Heart left ventricle (tissue), 16 donors: ENCODE data around the gene MS4A1. TPM values are rescaled to one million over a fixed set of nuclear protein-coding genes. Genes with fewer than 3 reads are reported as not detected.

Experiments
- ATAC-seq, 4 donors: fragments of 200-7000 bp; cut with Tn5 transposase; one replicate each; pipeline ENCODE4 v1.9.1; 2020 to 2022; ENCODE audit warnings: moderate library complexity in 4 of 4, mild to moderate bottlenecking in 3 of 4, moderate number of reproducible peaks in 1 of 4
- DNase-seq, 5 donors: peaks; one replicate each; pipeline ENCODE4 v3.0.0-alpha.2; 2020
- H3K27ac ChIP-seq, 12 donors: fragments of 200-600 bp; sonication (generic) in 4 of 12; one replicate each; pipeline versions ENCODE4 v1.5.0 to v1.8.0; 2016 to 2022; ENCODE audit warnings: mild to moderate bottlenecking in 2 of 12
- H3K27me3 ChIP-seq, 9 donors: fragments of 200-600 bp; sonication (generic) in 2 of 9; one replicate each; pipeline versions ENCODE4 v1.5.1 to v1.8.0; 2016 to 2022; ENCODE audit warnings: mild to moderate bottlenecking in 3 of 9
- H3K36me3 ChIP-seq, 9 donors: fragments of 200-600 bp; sonication (generic) in 2 of 9; one replicate each; pipeline versions ENCODE4 v1.5.0 to v1.8.0; 2018 to 2022; ENCODE audit warnings: mild to moderate bottlenecking in 2 of 9
- H3K4me1 ChIP-seq, 12 donors: fragments of 200-600 bp; sonication (generic) in 4 of 12; one replicate each; pipeline versions ENCODE4 v1.5.0 to v1.8.0; 2016 to 2022; ENCODE audit warnings: mild to moderate bottlenecking in 3 of 12
- H3K4me3 ChIP-seq, 12 donors: fragments of 200-600 bp; sonication (generic) in 4 of 12; one replicate each; pipeline versions ENCODE4 v1.5.0 to v1.8.0; 2017 to 2022; ENCODE audit warnings: mild to moderate bottlenecking in 9 of 12, moderate library complexity in 4 of 12
- H3K9me3 ChIP-seq, 12 donors: fragments of 200-600 bp; sonication (generic) in 4 of 12; one replicate each; pipeline versions ENCODE4 v1.5.0 to v1.8.0; 2016 to 2022; ENCODE audit warnings: mild to moderate bottlenecking in 1 of 12
- POLR2A ChIP-seq, 2 donors: fragments of 450-650 bp; IDR thresholded peaks; one replicate each; pipeline ENCODE4 v1.6.1; 2017; ENCODE audit warnings: antibody characterized with exemption in 2 of 2, mild to moderate bottlenecking in 2 of 2, moderate library complexity in 2 of 2
- WGBS, 4 donors: extraction: QIAGEN DNeasy Blood & Tissue Kit in 2 of 4; methylation state at CpG; one replicate each; pipeline versions ENCODE4 v1.1.5 to v1.1.7; 2013 to 2018; 5-methylcytosine and 5-hydroxymethylcytosine counted together
- intact Hi-C, 10 donors: fragments of 100-400 bp; cut with DNase I; formaldehyde crosslinking; loops; one replicate each; pipeline versions ENCODE4 v1.11.1 to v1.14.2; 2022
- polyA plus RNA-seq, 2 donors: library from polyadenylated mRNA; stranded (reverse); fragments of 200-250 nt; gene quantifications; one replicate each; pipeline ENCODE4 v1.2.3, GENCODE V29; 2013
- total RNA-seq, 9 donors: library from RNA; depleted of rRNA in 2 of 9; stranded (reverse); fragments of >200 nt in 2 of 9; fragmentation: NEBNext Ultra II Directional in 3 of 9; extraction: Animal tissue kit (Norgen Biotek cat#: 25700) in 3 of 9; gene quantifications; one replicate each; pipeline versions ENCODE4 v1.1.0 to v1.2.4, GENCODE V29; 2016 to 2023
- TF ChIP-seq, protein P1 (sequence below), 12 donors: fragments of 200-600 bp; sonication (generic) in 4 of 12; IDR thresholded peaks; one replicate each; pipeline versions ENCODE4 v1.5.0 to v1.8.0; 2018 to 2022; ENCODE audit warnings: antibody characterized with exemption in 12 of 12, mild to moderate bottlenecking in 5 of 12
- donor health status: ischemic (EF 13 %, LVEDD 7.1; RV severe dilation, severe dysfunction).
- donor health status: healthy with polysubstance abuse.
- donor health status: DM: no; HTN: yes; CAD: no.
- donor health status: DM: no; HTN: no; CAD: no.
- donor health status: ischemic (EF 25% LVEDD 6.9; RV normal size, moderate dysfunction).
- donor health status: ischemic (EF 25% LVEDD 5.7; RV mildly dilated, moderate dysfunction).
- donor health status: healthy.
- donor health status: DM: yes; HTN: yes; CAD: no.
- donor health status: ischemic (EF 35%, LVEDD 5.7; RV mildly dilated, moderate dysfunction).
- donor health status: nonischemic (EF 11% LVEDD 7.7; RV severe dilation, severe dysfunction).
- donor health status: DM: yes; HTN: yes; CAD: no.
- donor health status: PGD.
- donor health status: ischemic (EF 29% LVEDD 5.4; RV normal size, mild dysfunction).
- donor health status: nonischemic (EF 23%, LVEDD 6.1; RV moderate dilation, normal function).

The MS4A1 gene
- total and polyA plus RNA-seq, 11 donors, result 0.08 to 0.86 (median 0.45) TPM; not detected in 8

DNA sequence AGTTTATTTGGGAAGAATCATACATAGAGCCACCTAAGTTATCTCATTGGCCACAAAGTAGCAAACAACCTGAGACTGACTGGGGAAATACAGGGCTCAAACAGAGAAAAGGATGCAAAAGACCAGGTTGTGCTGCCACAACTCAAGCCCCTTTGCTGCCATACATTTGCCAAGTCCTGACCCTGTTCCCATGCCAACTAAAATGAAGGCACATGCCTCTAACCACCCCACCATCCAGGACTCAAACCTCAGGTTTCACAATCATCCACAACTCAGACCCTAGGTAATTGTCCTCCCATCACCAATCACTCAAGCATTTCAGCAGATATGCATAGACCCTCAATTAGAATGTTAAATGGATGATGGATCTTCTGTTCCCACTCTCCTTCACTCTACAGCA lies 1.4 kb upstream of the MS4A1 start:
- no peak for ATAC-seq
- DNase-seq, result no peak
- intact Hi-C loops, result no loop called here

DNA sequence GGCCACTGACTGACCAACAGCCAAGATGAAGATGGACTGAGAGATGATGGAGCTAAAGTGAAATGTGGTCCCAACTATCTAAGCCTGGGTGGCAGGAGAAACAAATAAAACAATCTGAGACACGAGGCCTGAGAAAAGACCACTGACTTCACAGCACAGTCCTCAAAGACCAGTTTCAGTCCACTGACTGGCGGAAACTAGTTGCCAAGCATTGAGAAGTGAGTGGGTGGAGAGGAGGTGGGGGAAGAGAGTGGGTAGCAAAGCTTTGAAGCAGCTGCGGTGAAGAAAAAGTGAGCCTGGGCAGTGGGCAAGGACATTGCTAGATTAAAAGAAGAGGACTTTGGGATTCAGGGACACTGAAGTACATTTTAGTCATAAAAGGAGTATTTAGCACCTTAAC lies 1.9 kb downstream of the MS4A1 start:
- H3K4me3 ChIP-seq, result no peak overlapping the region
- WGBS, 4 donors, result 64 to 69% (median 67%) methylated on average over 3 of the region's 3 CpGs
- ATAC-seq (no peak), DNase-seq (no peak)
- no peaks in the 10 kb centered on the region for H3K4me1 ChIP-seq
- H3K9me3 ChIP-seq, result no peaks in the 10 kb centered on the region
- H3K36me3 ChIP-seq, result no peaks in the 10 kb centered on the region
- no peak for TF ChIP-seq POLR2A (IDR thresholded peaks at IDR 0.05)
- TF ChIP-seq, protein P1, sequence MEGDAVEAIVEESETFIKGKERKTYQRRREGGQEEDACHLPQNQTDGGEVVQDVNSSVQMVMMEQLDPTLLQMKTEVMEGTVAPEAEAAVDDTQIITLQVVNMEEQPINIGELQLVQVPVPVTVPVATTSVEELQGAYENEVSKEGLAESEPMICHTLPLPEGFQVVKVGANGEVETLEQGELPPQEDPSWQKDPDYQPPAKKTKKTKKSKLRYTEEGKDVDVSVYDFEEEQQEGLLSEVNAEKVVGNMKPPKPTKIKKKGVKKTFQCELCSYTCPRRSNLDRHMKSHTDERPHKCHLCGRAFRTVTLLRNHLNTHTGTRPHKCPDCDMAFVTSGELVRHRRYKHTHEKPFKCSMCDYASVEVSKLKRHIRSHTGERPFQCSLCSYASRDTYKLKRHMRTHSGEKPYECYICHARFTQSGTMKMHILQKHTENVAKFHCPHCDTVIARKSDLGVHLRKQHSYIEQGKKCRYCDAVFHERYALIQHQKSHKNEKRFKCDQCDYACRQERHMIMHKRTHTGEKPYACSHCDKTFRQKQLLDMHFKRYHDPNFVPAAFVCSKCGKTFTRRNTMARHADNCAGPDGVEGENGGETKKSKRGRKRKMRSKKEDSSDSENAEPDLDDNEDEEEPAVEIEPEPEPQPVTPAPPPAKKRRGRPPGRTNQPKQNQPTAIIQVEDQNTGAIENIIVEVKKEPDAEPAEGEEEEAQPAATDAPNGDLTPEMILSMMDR (IDR thresholded peaks at IDR 0.05), result no peak
- intact Hi-C loops, result no loop called here
- no peaks in the 10 kb centered on the region for H3K27me3 ChIP-seq
- no peak overlapping the region for H3K27ac ChIP-seq

More for the DNA sequence above, 1.4 kb upstream of the MS4A1 start:
- H3K4me3 ChIP-seq, result no peak overlapping the region
- H3K36me3 ChIP-seq, result no peaks in the 10 kb centered on the region
- H3K4me1 ChIP-seq, result no peaks in the 10 kb centered on the region
- H3K27ac ChIP-seq, result no peak overlapping the region
- peaks cover 0 to 4% (median 0%) of the 10 kb centered on the region in 12 donors for H3K9me3 ChIP-seq
- TF ChIP-seq, protein P1 (IDR thresholded peaks at IDR 0.05), result no peak
- TF ChIP-seq POLR2A (IDR thresholded peaks at IDR 0.05), result no peak
- H3K27me3 ChIP-seq, result no peaks in the 10 kb centered on the region

DNA sequence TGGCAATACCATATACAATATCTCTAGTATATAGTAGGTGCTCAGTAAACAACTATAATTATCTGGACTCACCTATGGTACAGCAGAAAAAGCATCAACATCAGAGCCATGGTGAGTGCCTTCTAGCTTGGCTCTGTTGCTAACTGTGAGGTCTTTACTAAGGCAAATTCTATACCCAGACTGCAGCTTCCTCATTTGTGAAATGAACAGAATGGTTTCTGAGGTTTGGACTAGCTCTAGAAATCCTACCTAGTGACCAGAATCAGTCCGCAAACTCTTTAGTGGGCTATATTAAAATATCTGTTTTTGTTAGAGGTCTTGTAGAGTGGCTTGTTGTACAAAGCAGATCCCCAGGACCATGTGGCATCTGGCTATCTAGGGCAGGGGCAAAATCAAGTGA lies 3.7 kb downstream of the MS4A1 start:
- Histone ChIP-seq H3K4me1 (no peaks in the 10 kb centered on the region), H3K27me3 (no peaks in the 10 kb centered on the region), H3K9me3 (no peaks in the 10 kb centered on the region), H3K4me3 (no peak overlapping the region), H3K36me3 (no peaks in the 10 kb centered on the region), H3K27ac (no peak overlapping the region)
- no peak for TF ChIP-seq POLR2A (IDR thresholded peaks at IDR 0.05)
- TF ChIP-seq, protein P1 (IDR thresholded peaks at IDR 0.05), result no peak
- intact Hi-C loops, result no loop called here
- ATAC-seq (no peak), DNase-seq (no peak)
- 83 to 95% (median 92%) methylated on average over 1 of the region's 1 CpG for WGBS, 4 donors

DNA sequence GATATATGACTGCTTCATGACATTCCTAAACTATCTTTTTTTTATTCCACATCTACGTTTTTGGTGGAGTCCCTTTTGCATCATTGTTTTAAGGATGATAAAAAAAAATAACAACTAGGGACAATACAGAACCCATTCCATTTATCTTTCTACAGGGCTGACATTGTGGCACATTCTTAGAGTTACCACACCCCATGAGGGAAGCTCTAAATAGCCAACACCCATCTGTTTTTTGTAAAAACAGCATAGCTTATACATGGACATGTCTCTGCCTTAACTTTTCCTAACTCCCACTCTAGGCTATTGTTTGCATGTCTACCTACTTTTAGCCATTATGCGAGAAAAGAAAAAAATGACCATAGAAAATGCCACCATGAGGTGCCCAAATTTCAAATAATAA lies 13.2 kb downstream of the MS4A1 start:
- Histone ChIP-seq H3K27me3 (peaks cover 0 to 3% (median 0%) of the 10 kb centered on the region in 9 donors), H3K27ac (peak overlapping the region in 2 of 12 donors; percentile 17 to 18), H3K9me3 (no peaks in the 10 kb centered on the region), H3K4me1 (peaks cover 0 to 4% (median 0%) of the 10 kb centered on the region in 12 donors), H3K36me3 (no peaks in the 10 kb centered on the region), H3K4me3 (no peak overlapping the region)
- intact Hi-C loops, result no loop called here
- WGBS, 4 donors, result 57 to 66% (median 60%) methylated on average over 2 of the region's 2 CpGs
- TF ChIP-seq, protein P1 (IDR thresholded peaks at IDR 0.05), result no peak
- no peak for TF ChIP-seq POLR2A (IDR thresholded peaks at IDR 0.05)
- DNase-seq (no peak), ATAC-seq (no peak)
